GM23338 (cell line): ENCODE measurements around the gene CLEC1A. TPM values are rescaled to one million over a fixed set of nuclear protein-coding genes. Genes with fewer than 3 reads are reported as not detected.
"Not testable (repeated sequence)": the region's sequence is repeated elsewhere in the genome, so short reads cannot be mapped to it uniquely, and the experiment has no call there.

Experiments used
- ATAC-seq: fragments of 200-7000 bp; cut with Tn5 transposase; 3 replicates; pipeline ENCODE4 v1.9.1; 2020
- DNase-seq: peaks from one replicate; pipeline ENCODE4 v3.0.0-alpha.2; 2015; ENCODE audit warnings: low spot score
- H2AFZ ChIP-seq: fragments of 200-600 bp; sonication (generic); 2 replicates; pipeline ENCODE4 v1.8.0; 2016; ENCODE audit warnings: antibody characterized with exemption, mild to moderate bottlenecking, moderate library complexity
- H3F3A ChIP-seq: fragments of 200-600 bp; sonication (generic); replicated peaks from 2 replicates; pipeline ENCODE4 v1.8.0; 2017; ENCODE audit warnings: antibody characterized with exemption, mixed run types, low read depth
- H3K27ac ChIP-seq: fragments of 200-600 bp; sonication (generic); 2 replicates; pipeline ENCODE4 v1.6.1; 2016; ENCODE audit warnings: low read depth
- H3K27me3 ChIP-seq: fragments of 200-600 bp; sonication (generic); 2 replicates; pipeline ENCODE4 v1.8.0; 2016; ENCODE audit warnings: mild to moderate bottlenecking, mixed run types, moderate library complexity; ENCODE audit not compliant: insufficient read depth
- H3K36me3 ChIP-seq: fragments of 200-600 bp; sonication (generic); 2 replicates; pipeline ENCODE4 v1.8.0; 2016; ENCODE audit warnings: mild to moderate bottlenecking; ENCODE audit not compliant: insufficient read depth
- H3K4me1 ChIP-seq: fragments of 200-600 bp; sonication (generic); 2 replicates; pipeline ENCODE4 v1.8.0; 2016; ENCODE audit warnings: mild to moderate bottlenecking, moderate library complexity; ENCODE audit not compliant: insufficient read depth
- H3K4me2 ChIP-seq: fragments of 200-600 bp; sonication (generic); 2 replicates; pipeline ENCODE4 v1.7.1; 2017; ENCODE audit warnings: mixed run types
- H3K4me3 ChIP-seq: fragments of 200-600 bp; sonication (generic); 2 replicates; pipeline ENCODE4 v1.6.1; 2016; ENCODE audit warnings: mixed run types
- H3K79me2 ChIP-seq: fragments of 200-600 bp; sonication (generic); replicated peaks from 2 replicates; pipeline ENCODE4 v1.8.0; 2017; ENCODE audit warnings: mild to moderate bottlenecking; ENCODE audit not compliant: insufficient read depth
- H3K9me2 ChIP-seq: fragments of 200-600 bp; sonication (generic); 2 replicates; pipeline ENCODE4 v1.8.0; 2017; ENCODE audit not compliant: insufficient read depth
- H4K20me1 ChIP-seq: fragments of 200-600 bp; sonication (generic); replicated peaks from 2 replicates; pipeline ENCODE4 v1.8.0; 2017; ENCODE audit warnings: mild to moderate bottlenecking; ENCODE audit not compliant: insufficient read depth
- H3K27ac Mint-ChIP-seq: 2 replicates; pipeline ENCODE4 v1.8.0; 2020; ENCODE audit warnings: inconsistent platforms, mild to moderate bottlenecking, moderate library complexity, mixed read lengths
- H3K27me3 Mint-ChIP-seq: 3 replicates; pipeline ENCODE4 v1.8.0; 2022; ENCODE audit warnings: low read depth, mild to moderate bottlenecking, moderate library complexity, mixed read lengths, inconsistent platforms; ENCODE audit not compliant: insufficient read depth, poor library complexity
- H3K36me3 Mint-ChIP-seq: 3 replicates; pipeline ENCODE4 v1.8.0; 2021; ENCODE audit warnings: low read depth, mild to moderate bottlenecking, inconsistent platforms, moderate library complexity, mixed read lengths
- H3K4me1 Mint-ChIP-seq: 3 replicates; pipeline ENCODE4 v1.8.0; 2020; ENCODE audit warnings: mild to moderate bottlenecking, inconsistent platforms, mixed read lengths
- H3K4me3 Mint-ChIP-seq: 3 replicates; pipeline ENCODE4 v1.8.0; 2021; ENCODE audit warnings: moderate library complexity, mild to moderate bottlenecking, inconsistent platforms, mixed read lengths
- H3K9me3 Mint-ChIP-seq: 3 replicates; pipeline ENCODE4 v1.8.0; 2020; ENCODE audit warnings: moderate library complexity, mild to moderate bottlenecking, inconsistent platforms, mixed read lengths
- CREB1 ChIP-seq: fragments of 250-450 bp; sonication (Bioruptor Pico); IDR thresholded peaks from 2 replicates; pipeline ENCODE4 v1.5.0; 2020; ENCODE audit warnings: low read depth, mild to moderate bottlenecking, moderate library complexity
- EZH2 ChIP-seq: fragments of 200-600 bp; sonication (generic); IDR thresholded peaks from one replicate; pipeline ENCODE4 v1.8.0; 2017; ENCODE audit warnings: antibody characterized with exemption, mild to moderate bottlenecking, low read depth; ENCODE audit not compliant: unreplicated experiment
- EZH2phosphoT487 ChIP-seq: fragments of 200-600 bp; sonication (generic); IDR thresholded peaks from one replicate; pipeline ENCODE4 v1.8.1; 2018; ENCODE audit warnings: antibody characterized with exemption; ENCODE audit not compliant: unreplicated experiment
- JUNB ChIP-seq: IDR thresholded peaks from one replicate; pipeline ENCODE4 v1.6.1; 2016; ENCODE audit warnings: antibody characterized with exemption; ENCODE audit not compliant: unreplicated experiment
- POLR2AphosphoS5 ChIP-seq: IDR thresholded peaks from 2 replicates; pipeline ENCODE4 v1.6.1; 2016; ENCODE audit warnings: antibody characterized with exemption, low read depth
- STAT1 ChIP-seq: IDR thresholded peaks from one replicate; pipeline ENCODE4 v1.6.1; 2016; ENCODE audit warnings: antibody characterized with exemption; ENCODE audit not compliant: unreplicated experiment
- ZNF331 ChIP-seq: fragments of 250-450 bp; sonication (Bioruptor Pico); IDR thresholded peaks from 2 replicates; pipeline ENCODE4 v1.5.0; 2020; ENCODE audit warnings: low read depth, mild to moderate bottlenecking, moderate library complexity
- polyA plus RNA-seq: library from polyadenylated mRNA; unstranded; fragments of >200 nt; fragmentation: Nextera tagmentation; extraction: Ambion mirVana; gene quantifications from 2 replicates; pipeline ENCODE4 v1.2.1, GENCODE V29; 2016
- total RNA-seq: library from RNA; depleted of rRNA; stranded (reverse); fragments of >200 nt; shearing (Covaris generic); gene quantifications from 2 replicates; pipeline ENCODE4 v1.2.3, GENCODE V29; 2014
- TF ChIP-seq, protein P1 (sequence below), 2 experiments: fragments of 200-600 bp in 1 of 2; sonication (generic) in 1 of 2; conservative IDR thresholded peaks; 2 replicates each; pipeline versions ENCODE4 v1.5.1 to v1.6.1; 2016 to 2017; ENCODE audit warnings: antibody characterized with exemption in 2 of 2, low read depth in 2 of 2, mild to moderate bottlenecking in 2 of 2, moderate library complexity in 1 of 2
- TF ChIP-seq, protein P2 (sequence below): IDR thresholded peaks from one replicate; pipeline ENCODE4 v1.6.1; 2018; ENCODE audit warnings: antibody characterized with exemption; ENCODE audit not compliant: unreplicated experiment

Gene CLEC1A
- total and polyA plus RNA-seq, 2 experiments from 2014 or later = 1.1 TPM; not detected in 1

- TF ChIP-seq, protein P1, sequence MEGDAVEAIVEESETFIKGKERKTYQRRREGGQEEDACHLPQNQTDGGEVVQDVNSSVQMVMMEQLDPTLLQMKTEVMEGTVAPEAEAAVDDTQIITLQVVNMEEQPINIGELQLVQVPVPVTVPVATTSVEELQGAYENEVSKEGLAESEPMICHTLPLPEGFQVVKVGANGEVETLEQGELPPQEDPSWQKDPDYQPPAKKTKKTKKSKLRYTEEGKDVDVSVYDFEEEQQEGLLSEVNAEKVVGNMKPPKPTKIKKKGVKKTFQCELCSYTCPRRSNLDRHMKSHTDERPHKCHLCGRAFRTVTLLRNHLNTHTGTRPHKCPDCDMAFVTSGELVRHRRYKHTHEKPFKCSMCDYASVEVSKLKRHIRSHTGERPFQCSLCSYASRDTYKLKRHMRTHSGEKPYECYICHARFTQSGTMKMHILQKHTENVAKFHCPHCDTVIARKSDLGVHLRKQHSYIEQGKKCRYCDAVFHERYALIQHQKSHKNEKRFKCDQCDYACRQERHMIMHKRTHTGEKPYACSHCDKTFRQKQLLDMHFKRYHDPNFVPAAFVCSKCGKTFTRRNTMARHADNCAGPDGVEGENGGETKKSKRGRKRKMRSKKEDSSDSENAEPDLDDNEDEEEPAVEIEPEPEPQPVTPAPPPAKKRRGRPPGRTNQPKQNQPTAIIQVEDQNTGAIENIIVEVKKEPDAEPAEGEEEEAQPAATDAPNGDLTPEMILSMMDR (conservative IDR thresholded peaks at IDR 0.05; ENCODE audit: low read depth in 2 of 2) = no peak
- no peak for TF ChIP-seq EZH2
- no peak for TF ChIP-seq EZH2phosphoT487
Measured at GRCh38 chr12:10027311-10027710, 71.5 kb downstream of the CLEC1A start (continued).

DNA sequence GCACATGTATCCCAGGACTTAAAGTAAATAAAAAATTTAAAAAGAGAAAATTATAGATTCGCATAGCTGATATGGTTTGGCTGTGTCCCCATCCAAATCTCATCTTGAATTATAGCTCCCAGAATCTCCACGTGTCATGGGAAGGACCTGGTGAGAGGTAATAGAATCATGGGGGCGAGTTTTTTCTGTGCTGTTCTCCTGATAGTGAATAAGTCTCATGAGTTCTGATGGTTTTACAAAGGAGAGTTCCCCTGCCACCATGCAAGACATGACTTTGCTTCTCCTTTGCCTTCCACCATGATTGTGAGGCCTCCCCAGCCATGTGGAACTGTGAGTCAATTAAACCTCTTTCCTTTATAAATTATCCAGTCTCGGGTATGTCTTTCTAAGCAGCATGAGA lies 72.1 kb downstream of the CLEC1A start:
- not testable (repeated sequence) for ATAC-seq, H3K27ac Mint-ChIP-seq, H3K27me3 Mint-ChIP-seq, H3K36me3 Mint-ChIP-seq, H3F3A ChIP-seq, H3K79me2 ChIP-seq, DNase-seq, H4K20me1 ChIP-seq, H3K36me3 ChIP-seq, H3K4me1 ChIP-seq, H3K4me2 ChIP-seq, H3K4me3 Mint-ChIP-seq, H3K4me3 ChIP-seq, H3K9me3 Mint-ChIP-seq, H2AFZ ChIP-seq, H3K4me1 Mint-ChIP-seq, H3K27ac ChIP-seq, H3K27me3 ChIP-seq
- H3K9me2 ChIP-seq = peaks cover 12% of the 10 kb centered on the region; the same call in 1 of the 2 replicates

DNA sequence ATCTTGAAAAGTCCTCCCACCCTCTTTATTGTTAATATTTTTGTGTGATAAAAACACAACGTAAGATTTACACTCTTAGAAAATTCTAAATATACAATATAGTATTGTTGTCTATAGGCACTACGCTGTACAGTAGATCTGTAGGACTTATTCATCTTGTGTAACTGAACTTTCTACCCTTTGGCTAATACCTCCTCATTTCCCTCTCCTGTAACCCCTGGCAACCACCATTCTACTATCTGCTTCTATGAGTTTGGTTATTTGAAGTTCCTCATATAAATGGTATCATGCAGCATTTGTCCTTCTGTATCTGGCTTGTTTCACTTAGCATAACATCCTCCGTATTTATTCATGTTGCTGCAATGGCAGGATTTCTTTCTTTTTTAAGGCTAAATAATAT lies 73.5 kb downstream of the CLEC1A start:
- Mint-ChIP-seq H3K4me1 (no peaks in the 10 kb centered on the region), H3K27ac (no peak overlapping the region), H3K36me3 (no peaks in the 10 kb centered on the region; the same call in 2 of the 3 replicates), H3K4me3 (no peak overlapping the region), H3K9me3 (peaks cover under 1% of the 10 kb centered on the region; the same call in 1 of the 3 replicates), H3K27me3 (no peaks in the 10 kb centered on the region)
- Histone ChIP-seq H2AFZ (no peak overlapping the region), H3K4me2 (no peak overlapping the region), H3K27ac (no peak overlapping the region), H4K20me1 (no peaks in the 10 kb centered on the region; the same call in 1 of the 2 replicates), H3K27me3 (no peaks in the 10 kb centered on the region), H3K4me1 (no peaks in the 10 kb centered on the region), H3F3A (no peaks in the 10 kb centered on the region), H3K79me2 (no peaks in the 10 kb centered on the region), H3K4me3 (no peak overlapping the region), H3K36me3 (no peaks in the 10 kb centered on the region), H3K9me2 (peaks cover 4% of the 10 kb centered on the region; the same call in 1 of the 2 replicates)
- DNase-seq (no peak), ATAC-seq (no peak)
- TF ChIP-seq CREB1 (CRISPR knock-in tag) (no peak), STAT1 (no peak), ZNF331 (CRISPR knock-in tag) (no peak), JUNB (no peak), POLR2AphosphoS5 (no peak), EZH2 (no peak)
- TF ChIP-seq, protein P2, sequence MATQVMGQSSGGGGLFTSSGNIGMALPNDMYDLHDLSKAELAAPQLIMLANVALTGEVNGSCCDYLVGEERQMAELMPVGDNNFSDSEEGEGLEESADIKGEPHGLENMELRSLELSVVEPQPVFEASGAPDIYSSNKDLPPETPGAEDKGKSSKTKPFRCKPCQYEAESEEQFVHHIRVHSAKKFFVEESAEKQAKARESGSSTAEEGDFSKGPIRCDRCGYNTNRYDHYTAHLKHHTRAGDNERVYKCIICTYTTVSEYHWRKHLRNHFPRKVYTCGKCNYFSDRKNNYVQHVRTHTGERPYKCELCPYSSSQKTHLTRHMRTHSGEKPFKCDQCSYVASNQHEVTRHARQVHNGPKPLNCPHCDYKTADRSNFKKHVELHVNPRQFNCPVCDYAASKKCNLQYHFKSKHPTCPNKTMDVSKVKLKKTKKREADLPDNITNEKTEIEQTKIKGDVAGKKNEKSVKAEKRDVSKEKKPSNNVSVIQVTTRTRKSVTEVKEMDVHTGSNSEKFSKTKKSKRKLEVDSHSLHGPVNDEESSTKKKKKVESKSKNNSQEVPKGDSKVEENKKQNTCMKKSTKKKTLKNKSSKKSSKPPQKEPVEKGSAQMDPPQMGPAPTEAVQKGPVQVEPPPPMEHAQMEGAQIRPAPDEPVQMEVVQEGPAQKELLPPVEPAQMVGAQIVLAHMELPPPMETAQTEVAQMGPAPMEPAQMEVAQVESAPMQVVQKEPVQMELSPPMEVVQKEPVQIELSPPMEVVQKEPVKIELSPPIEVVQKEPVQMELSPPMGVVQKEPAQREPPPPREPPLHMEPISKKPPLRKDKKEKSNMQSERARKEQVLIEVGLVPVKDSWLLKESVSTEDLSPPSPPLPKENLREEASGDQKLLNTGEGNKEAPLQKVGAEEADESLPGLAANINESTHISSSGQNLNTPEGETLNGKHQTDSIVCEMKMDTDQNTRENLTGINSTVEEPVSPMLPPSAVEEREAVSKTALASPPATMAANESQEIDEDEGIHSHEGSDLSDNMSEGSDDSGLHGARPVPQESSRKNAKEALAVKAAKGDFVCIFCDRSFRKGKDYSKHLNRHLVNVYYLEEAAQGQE = no peak
